HG03135 (cell line): ENCODE measurements around the gene TRIM33.
"Not testable (repeated sequence)": the region's sequence is repeated elsewhere in the genome, so short reads cannot be mapped to it uniquely, and the experiment has no call there.

ENCODE experiments used
- ATAC-seq: cut with Tn5 transposase; IDR thresholded peaks from one replicate; pipeline ENCODE4 v1.9.1; 2021; ENCODE audit warnings: mild to moderate bottlenecking, moderate library complexity; ENCODE audit not compliant: unreplicated experiment

TRIM33 gene

DNA sequence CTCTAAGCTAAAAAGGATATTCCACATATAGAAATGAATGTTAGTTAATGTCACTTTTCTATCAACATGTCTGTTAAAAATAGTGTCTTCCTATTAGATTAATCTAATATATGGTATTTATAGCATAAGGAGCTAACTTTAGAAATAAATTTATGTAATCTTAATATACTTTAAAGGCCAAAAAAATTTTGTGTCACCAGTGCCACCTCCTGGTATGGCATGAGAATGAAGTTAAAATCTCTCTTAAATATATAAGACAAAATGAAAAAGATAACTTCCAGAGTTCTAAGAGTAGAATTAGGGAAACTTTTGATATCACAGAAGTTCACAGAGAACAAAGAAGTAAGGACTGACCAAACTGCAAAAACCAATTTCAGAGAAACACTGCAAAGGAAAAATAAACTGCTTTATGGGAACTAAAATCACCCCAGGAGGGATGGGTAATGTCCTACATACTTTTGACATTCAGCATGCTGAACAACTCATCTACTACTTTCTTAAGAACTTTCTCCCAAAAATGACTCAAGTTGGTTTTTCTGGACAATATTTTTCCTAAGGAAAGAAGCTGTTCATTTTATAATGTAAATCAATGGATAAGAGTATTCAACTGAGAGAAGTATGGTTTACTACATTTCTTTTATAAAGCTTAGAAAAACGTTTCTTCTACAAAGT lies 82.8 kb downstream of the TRIM33 start:
- ATAC-seq = no peak

DNA sequence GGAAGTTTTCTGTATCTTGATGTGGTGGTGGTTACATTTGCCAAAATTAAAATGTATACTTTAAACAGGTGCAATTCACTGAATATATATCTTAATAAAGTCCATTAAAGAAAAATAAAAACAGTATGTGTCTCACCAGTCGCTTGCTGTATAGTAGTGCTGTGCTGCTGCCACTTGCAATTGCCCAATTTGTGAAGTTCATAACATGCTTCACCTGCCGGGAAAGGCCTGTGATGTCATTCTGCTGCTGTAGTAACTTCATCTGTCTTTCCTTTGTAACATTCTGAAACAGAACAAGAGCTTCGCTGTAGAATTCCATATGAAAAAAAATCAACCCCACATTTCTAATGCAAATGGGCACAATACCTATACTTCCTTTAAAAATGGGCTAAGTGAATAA lies 83.4 kb downstream of the TRIM33 start:
- no peak for ATAC-seq

DNA sequence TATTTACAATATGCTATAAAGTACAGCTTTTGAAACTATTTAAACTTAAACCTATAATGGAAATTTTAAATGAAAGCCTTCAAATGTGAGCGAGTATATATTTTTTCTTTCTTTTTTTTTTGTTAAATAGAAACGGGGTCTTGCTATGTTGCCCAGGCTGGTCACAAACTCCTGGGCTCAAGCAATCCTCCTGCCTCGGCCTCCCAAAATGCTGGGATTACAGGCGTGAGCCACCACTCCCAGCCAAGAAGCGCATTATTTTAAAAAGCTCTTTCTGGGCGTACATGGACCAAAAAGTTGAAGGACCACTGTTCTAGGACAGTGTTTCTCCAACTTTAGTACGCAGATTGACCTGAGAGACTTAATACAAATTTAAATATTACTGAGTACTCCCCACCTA lies 87.5 kb downstream of the TRIM33 start:
- no peak for ATAC-seq

DNA sequence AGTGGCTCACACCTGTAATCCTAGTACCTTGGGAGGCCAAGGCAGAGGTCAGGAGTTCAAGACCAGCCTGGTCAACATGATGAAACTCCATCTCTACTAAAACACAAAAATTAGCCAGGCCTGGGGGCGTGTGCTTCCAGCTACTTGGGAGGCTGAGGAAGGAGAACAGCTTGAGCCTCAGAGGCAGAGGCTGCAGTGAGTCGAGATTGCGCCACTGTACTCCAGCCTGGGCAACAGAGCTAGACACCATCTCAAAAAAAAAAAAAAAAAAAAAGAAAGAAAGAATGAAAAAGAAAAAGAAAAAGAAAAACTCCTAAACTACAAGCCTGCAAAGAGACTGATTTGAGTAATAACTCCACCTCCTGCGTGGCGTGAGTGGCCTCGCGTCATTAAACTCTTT lies 92.1 kb downstream of the TRIM33 start:
- not testable (repeated sequence) for ATAC-seq

DNA sequence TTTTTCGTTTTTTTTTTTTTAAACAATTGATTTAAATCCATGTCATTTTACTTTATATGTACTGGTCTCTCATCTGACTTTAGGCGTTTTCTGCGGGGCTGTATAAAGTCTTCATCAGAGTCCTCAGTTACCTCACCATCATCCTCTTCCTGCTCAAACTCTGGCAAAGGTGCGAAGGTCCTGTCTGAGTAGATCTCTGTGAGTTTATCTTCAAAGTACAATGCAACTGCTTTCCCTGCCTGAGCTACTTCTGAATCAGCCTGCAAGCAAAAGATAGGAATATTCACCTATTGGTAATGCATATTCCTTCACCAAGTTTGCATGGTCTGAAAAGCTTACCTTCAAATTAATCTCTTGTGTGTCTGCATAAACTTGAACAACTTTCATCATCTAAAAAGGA lies 113.4 kb downstream of the TRIM33 start:
- ATAC-seq = no peak

DNA sequence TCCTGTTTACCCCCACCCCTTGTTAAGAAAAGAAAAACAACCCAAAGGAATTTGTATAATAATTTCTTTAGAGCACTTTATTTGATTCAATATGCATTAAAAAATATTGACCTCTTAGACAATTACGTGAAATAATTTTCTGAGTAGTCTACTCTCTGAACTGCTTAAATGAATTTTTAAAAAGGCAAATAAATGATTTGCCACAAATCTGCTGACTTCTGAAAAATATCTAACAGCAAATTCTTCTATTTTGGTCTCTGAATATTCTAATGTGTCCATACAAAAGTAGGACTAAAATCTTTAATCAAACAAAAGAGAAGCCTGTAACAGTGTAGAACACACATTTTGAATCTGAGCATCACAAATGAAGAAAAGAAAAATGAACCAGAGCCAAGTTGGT lies 115.1 kb downstream of the TRIM33 start:
- ATAC-seq = no peak

DNA sequence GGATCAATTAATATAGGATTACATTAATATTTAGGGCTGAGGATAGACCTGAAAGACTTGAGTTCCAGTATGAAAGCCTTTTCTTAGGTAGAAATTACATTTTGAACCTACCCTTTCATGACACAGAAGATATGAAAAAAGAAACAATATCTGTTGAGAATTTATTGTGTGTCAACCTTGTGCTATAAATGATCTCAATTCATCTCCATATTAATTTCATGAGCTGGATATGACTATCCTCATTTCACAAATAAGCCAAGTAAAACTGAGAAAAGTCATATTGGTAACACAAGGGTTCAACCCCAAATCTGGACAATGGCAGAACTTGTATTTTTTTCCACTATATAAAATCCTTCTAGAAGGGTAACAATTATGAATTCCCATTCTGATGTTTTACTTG lies 120.0 kb downstream of the TRIM33 start:
- ATAC-seq = no peak

DNA sequence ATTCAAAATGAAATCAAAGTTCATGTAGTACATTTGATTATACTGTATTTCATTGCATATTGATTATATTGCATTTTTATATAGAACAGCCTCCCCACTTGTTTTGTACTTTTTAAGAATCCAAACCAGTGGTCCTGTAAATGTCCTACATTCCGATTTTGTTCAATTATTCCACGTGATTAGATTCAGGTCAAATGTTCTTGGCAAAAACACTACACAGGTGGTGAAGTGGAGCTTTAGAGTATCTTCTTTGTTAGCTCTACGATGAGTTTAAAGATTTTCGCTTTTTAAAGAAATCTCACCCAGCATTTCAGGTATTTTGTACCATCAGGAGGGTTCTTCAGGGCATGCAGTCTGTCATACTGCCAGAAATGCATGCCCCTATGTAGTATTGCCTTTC lies 120.6 kb downstream of the TRIM33 start:
- ATAC-seq = no peak

DNA sequence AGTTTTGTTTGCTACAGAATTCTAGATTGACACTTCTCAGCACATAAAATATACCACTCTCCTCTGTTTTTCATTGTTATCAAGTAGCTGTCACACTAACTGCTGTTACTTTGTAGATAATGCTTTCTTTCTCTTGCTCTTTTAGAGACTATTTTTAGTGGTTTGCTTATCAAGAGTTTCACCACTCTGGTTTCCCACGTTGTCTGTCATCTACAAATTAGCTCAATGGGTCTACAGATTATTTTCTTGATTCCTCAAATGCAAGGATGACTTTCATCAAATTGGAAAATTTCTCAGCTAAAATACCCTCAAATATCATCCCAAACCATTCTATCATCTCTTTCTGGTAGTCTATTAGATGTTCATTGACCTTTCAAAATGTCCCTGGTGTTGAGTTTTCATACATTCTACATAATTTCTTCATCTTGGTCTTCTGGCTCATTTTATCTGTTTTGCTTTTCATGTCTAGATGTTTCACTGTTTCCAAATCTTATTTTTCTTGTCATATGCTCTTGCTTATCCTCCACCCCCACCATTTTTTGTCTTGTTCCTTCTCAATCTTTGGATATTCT lies 122.5 kb downstream of the TRIM33 start:
- ATAC-seq = no peak

DNA sequence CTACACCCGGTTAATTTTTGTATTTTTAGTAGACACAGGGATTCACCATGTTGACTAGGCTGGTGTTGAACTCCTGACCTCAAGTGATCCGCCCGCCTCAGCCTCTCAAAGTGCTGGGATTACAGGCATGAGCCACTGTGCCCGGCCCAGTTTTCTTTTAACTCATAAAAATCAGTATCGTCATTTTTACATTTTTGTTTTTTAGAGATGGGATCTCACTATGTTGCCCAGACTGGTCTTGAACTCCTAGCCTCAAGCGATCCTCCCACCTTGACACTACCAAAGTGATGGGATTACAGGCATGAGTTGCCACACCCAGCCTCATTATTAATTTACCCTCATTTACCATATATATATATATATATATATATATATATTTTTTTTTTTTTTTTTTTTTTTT lies 123.4 kb downstream of the TRIM33 start:
- ATAC-seq = not testable (repeated sequence)

DNA sequence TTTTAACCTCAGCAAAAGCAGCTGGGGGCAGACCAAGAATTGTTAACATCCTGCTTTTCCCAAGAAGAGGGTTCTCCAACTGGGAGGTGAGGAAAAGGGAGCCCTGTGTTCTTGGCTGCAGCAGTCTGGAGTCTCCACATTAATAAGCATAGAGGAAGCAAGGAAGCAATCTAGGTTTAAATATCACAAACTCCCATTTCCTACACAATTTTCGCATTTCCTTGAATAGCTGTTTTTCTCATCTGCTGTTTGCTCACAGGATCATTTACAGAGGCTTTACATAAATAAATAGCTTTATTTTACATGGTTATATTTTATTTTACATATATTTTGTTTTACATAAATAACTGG lies 124.0 kb downstream of the TRIM33 start:
- ATAC-seq = no peak

DNA sequence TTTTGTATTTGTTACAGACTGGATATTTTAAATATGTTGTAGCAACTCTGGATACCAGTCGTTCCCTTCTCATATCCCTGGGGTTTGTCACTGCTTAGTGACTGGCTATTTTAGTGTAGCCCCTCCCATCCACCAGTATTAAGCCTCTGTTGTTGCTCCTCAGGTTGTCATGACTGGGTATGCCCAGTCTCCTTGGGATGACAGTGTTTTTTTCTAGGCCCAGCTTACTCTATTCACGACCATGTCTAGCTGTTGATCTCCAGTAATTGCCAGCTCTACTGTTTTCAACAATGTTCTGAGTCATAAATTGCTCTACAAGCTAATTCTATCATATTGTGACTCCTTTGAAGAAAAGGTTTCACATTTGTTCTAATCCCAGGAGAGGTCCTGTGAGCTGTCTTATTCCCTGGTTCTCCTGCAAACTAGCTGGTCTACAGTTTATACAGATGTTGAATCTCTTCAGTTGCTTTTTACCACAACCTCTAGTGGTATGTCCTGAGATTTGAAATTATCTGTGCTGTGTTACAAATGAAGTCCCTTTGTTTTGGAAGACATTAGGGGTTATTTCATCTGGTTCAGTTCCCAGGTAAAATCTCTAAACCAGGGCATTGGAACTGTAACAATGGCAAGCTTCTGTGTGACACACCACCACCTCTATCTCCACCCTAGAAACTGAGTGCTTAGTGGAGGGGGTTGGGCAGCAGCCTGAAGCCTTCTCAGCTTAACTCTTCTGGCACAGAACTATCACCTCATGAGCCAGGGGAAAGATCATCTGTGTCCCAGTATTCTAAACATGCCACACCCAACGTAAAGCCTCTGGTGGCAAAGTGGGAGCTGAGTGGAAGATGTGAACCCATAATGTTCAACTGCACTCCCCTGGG lies 124.6 kb downstream of the TRIM33 start:
- ATAC-seq = no peak

DNA sequence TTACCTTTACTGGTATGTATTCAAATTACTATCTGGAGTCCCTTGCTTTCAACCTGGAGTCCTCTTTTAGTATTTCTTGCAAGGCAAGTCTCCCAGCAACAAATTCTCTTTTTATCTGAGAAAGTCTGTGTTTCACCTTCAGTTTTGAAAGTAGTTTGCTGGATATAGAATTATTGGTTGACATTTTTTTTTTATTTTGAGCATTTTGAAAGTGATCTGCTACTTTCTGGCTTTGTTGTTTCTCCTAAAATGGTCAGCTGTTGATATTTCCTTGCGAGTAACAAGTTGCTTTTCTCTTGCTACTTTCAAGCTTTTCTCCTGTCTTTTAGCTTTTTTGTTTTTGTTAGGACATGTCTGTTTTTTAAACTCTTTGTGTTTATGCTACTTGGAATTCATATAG lies 126.1 kb downstream of the TRIM33 start:
- no peak for ATAC-seq

DNA sequence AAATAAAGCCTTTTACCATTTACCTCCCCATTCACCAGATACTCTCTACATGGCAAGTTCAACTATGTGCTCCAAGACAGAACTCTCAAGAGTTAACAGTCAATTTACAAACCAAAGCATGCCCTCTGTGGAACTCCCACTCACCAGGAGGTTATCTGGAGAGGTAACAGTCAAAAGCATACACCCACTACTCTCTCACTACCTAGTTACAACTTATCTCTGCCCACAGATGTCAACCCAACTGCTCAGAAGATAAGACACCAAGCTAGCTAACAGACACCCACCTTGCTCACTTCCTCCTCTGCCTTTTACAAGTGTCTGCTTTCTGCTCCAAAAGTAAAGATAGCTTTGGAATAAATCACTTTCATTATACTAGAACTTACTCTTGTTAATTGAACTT lies 131.0 kb downstream of the TRIM33 start:
- no peak for ATAC-seq

DNA sequence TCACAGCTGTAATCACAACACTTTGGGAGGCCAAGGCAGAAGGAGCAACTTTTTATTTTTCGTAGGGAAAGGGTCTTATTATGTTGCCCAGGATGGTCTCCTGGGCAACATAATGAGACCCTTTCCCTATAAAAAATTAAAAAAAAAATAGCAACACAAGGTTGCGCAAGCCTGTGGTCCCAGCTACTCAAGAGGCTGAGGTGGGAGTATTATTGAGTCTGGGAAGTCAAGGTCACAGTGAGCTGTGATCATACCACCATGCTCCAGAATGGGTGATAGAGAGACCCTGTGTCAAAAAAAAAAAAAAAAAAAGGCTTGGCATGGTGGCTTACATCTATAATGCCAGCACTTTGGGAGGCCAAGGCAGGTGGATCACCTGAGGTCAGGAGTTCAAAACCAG lies 131.6 kb downstream of the TRIM33 start:
- ATAC-seq = no peak

DNA sequence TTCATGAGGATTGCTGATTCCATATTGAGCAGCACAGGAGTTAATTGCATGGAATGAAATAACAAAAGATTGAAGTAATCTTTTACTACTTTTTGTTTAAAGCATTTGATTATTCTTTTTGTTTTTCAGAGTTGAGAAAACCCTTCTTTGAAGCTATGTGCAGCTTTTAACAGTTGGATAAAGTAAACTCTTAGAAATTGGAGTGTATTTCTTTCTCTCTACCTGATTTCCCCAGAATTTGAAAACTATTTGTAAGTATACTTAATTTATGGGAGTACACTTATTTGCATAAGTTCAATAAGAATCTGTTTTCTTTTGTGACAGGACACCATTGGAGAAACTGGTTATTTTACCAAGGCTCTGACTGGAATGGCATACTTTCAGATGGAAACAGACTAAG lies 133.6 kb downstream of the TRIM33 start:
- ATAC-seq = no peak

DNA sequence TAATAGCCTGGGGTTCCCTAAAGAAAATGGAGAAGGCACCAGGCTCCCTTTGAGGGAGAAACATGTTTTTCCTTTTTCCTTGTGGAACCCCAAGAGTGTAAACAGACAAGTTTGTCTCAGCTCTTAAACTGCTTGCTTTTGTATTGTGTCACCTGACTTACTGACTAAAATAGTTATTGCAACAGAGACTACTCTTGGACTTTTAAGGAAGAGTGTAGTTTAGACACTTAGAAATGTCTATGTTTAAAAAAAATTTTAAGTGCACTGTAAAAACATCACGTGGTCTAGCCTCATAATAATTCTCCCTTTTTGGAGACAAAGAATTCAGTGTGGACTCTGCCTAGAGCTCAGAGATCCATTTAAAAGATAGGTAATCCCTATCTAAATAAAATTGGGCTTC lies 141.1 kb downstream of the TRIM33 start:
- ATAC-seq = no peak

DNA sequence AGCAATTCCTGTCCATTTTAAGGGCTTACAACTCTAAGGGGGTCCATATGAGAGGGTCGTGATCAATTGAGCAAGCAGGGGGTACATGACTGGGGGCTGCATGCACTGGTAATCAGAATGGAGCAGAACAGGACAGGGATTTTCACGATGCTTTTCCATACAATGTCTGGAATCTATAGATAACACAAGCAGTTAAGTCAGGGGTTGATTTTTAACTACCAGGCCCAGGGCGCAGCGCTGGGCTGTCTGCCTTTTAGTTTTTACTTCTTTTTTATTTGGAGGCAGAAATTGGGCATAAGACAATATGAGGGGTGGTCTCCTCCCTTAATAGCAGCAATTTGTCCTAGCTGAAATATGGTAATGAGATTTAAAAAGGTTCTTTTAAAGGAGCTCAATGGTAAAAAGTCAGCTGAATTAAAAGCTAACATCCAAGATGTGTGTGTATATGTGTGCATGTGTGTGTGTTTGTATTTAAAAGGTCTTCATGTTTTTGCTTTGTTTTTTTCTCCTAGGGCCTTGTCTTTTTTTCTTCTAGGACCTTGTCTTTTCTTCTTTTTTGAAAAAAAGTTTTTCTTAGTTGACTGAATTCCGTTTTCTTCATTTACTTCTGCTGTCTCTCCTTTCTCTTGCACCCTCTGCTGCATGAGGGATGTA lies 141.6 kb downstream of the TRIM33 start:
- not testable (repeated sequence) for ATAC-seq

DNA sequence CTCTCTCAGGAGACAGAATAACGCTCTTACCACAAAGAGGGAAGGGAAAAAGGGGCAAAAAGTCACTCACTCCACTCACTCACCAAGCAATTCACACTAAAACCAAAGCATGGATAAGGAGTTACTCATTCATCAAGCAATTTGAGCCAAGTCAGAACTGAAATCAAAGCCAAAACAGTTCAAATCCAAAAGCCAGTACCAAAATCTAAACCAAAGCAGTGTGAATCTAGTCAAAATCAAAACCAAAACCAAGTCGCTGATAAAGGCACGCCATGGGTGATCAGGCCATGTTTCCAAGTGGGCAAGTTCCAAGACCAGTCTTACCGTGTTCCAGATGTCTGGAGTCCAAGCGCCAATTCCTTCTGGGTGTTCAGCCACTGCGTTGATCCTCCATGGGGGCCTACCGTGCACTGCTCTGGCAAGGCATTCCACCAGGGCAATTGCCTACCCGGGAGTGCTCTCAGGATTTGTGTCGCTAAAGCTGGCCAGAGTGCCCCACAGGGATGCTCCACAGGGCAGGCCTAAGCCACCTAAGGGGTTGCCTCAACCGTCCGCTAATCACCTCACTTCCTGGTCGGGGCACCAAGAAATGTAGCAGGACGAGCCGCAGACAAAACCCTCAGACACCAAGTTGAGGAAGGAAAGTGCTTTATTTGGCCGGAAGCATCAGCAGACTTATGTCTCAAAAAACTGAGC lies 142.3 kb downstream of the TRIM33 start:
- no peak for ATAC-seq

DNA sequence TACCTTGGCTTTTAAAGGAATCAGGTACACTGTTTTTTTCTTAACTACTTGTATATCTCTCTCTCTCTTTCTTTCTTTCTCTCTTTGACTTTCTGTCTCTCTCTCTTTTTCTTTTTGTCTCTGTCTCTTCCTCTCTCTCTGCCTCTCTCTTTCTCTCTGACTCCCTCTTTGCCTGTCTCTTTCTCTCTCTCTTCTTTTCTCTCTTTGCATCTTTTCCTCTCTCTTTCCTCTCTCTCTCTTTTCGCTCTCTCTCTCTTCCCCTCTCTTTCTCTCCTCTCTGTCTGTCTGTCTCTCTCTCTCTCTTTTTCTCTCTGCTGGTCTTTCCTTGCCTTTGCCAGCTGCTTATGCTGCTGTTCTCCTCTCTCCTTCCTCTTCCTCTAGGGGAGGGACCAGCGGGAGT lies 143.2 kb downstream of the TRIM33 start:
- no peak for ATAC-seq

DNA sequence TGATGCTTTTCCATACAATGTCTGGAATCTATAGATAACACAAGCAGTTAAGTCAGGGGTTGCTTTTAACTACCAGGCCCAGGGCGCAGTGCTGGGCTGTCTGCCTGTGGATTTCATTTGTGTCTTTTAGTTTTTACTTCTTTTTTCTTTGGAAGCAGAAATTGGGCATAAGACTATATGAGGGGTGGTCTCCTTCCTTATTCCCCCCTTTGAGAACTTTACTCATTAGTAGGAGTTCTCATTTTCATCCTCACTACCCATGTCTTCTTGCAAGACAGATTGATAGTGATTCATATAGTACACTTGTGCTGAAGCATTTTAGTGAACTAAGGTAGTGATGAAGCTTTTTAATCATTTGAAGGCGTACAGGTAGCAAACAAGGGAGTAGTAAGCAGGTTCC lies 147.8 kb downstream of the TRIM33 start:
- ATAC-seq = not testable (repeated sequence)
